Keratinocyte (primary cell): ENCODE measurements around the gene RANBP10. TPM values are rescaled to one million over a fixed set of nuclear protein-coding genes. Genes with fewer than 3 reads are reported as not detected.
"Not testable (repeated sequence)": the region's sequence is repeated elsewhere in the genome, so short reads cannot be mapped to it uniquely, and the experiment has no call there.

ENCODE experiments used
- DNase-seq: peaks from one replicate; pipeline ENCODE4 v3.0.0-alpha.2; 2011; ENCODE audit warnings: low read depth, missing footprints, low spot score
- FAIRE-seq: peaks from 2 replicates; lab custom pipeline; 2011; peaks lifted over from hg19 to GRCh38; lab: Jason Lieb, UNC
- H2AFZ ChIP-seq: 2 replicates; pipeline ENCODE4 v1.6.0; 2012; ENCODE audit warnings: low read length, control low read depth, inconsistent platforms; ENCODE audit not compliant: control insufficient read depth
- H3K27ac ChIP-seq: 2 replicates; pipeline ENCODE4 v1.5.1; 2011; ENCODE audit warnings: low read length; ENCODE audit not compliant: control insufficient read depth, insufficient read depth
- H3K27me3 ChIP-seq: 3 replicates; pipeline ENCODE4 v1.6.0; 2011; ENCODE audit warnings: low read length; ENCODE audit not compliant: control insufficient read depth, insufficient read depth; ENCODE audit errors: extremely low read depth
- H3K36me3 ChIP-seq, 2 experiments: 2 replicates in 1 of 2; 3 replicates in 1 of 2; pipeline ENCODE4 v1.5.1; 2011; ENCODE audit warnings: low read length in 2 of 2, mild to moderate bottlenecking in 1 of 2; ENCODE audit not compliant: control insufficient read depth in 2 of 2, insufficient read depth in 2 of 2; ENCODE audit errors: extremely low read depth in 1 of 2
- H3K4me1 ChIP-seq: 3 replicates; pipeline ENCODE4 v1.5.1; 2011; ENCODE audit warnings: low read length; ENCODE audit not compliant: control insufficient read depth, insufficient read depth; ENCODE audit errors: extremely low read depth
- H3K4me2 ChIP-seq: 3 replicates; pipeline ENCODE4 v1.6.0; 2011; ENCODE audit warnings: low read depth, low read length; ENCODE audit not compliant: control insufficient read depth, insufficient read depth; ENCODE audit errors: extremely low read depth
- H3K4me3 ChIP-seq, 3 experiments: fragments of 200-600 bp in 1 of 3; sonication (generic) in 1 of 3; 2 replicates in 2 of 3; 3 replicates in 1 of 3; pipeline ENCODE4 v1.5.1; 2011 to 2016; ENCODE audit warnings: low read length in 3 of 3, mild to moderate bottlenecking in 3 of 3, control low read depth in 2 of 3, inconsistent platforms in 1 of 3, low read depth in 1 of 3, mixed read lengths in 1 of 3, mixed run types in 1 of 3, moderate library complexity in 1 of 3; ENCODE audit not compliant: control insufficient read depth in 2 of 3, insufficient read depth in 2 of 3; ENCODE audit errors: extremely low read depth in 1 of 3
- H3K79me2 ChIP-seq: 2 replicates; pipeline ENCODE4 v1.6.0; 2012; ENCODE audit warnings: low read length; ENCODE audit not compliant: control insufficient read depth, insufficient read depth
- H3K9ac ChIP-seq: 3 replicates; pipeline ENCODE4 v1.6.0; 2011; ENCODE audit warnings: low read length; ENCODE audit not compliant: control insufficient read depth, insufficient read depth; ENCODE audit errors: extremely low read depth
- H3K9me1 ChIP-seq: 3 replicates; pipeline ENCODE4 v1.6.0; 2011; ENCODE audit warnings: low read length; ENCODE audit not compliant: control insufficient read depth, insufficient read depth; ENCODE audit errors: extremely low read depth
- H3K9me3 ChIP-seq: 2 replicates; pipeline ENCODE4 v1.5.1; 2012; ENCODE audit warnings: low read depth, low read length; ENCODE audit not compliant: control insufficient read depth
- H4K20me1 ChIP-seq: 3 replicates; pipeline ENCODE4 v1.6.0; 2011; ENCODE audit warnings: low read length; ENCODE audit not compliant: control insufficient read depth, insufficient read depth; ENCODE audit errors: extremely low read depth
- EZH2 ChIP-seq: IDR thresholded peaks from one replicate; pipeline ENCODE4 v1.6.1; 2012; ENCODE audit warnings: inconsistent platforms, mild to moderate bottlenecking, low read length, moderate library complexity
- dilution Hi-C: fragments of 300-500 bp; cut with MboI; formaldehyde crosslinking; loops from one replicate; pipeline ENCODE4 v1.7.0; 2020; ENCODE audit warnings: low sequenced_read_pairs; ENCODE audit not compliant: extremely low pct_ligation_motif_present
- polyA plus RNA-seq, 5 experiments: library from polyadenylated mRNA; depleted of rRNA in 3 of 5; stranded (reverse) in 3 of 5; stranded (forward) in 1 of 5; unstranded in 1 of 5; fragments of >200 nt; gene quantifications; 1 replicate in 1 of 5; 2 replicates in 3 of 5; 3 replicates in 1 of 5; pipeline versions ENCODE4 v1.2.1 to v1.2.3, GENCODE V29; 2011 to 2012; ENCODE audit warnings: missing spikeins in 2 of 5, low read depth in 1 of 5, low replicate concordance in 1 of 5
- TF ChIP-seq, protein P1 (sequence below), 3 experiments: IDR thresholded peaks in 1 of 3; conservative IDR thresholded peaks in 1 of 3; optimal IDR thresholded peaks in 1 of 3; 2 replicates in 2 of 3; 3 replicates in 1 of 3; pipeline versions ENCODE3 to v1.5.1; 2011; ENCODE audit warnings: low read length in 3 of 3, mild to moderate bottlenecking in 3 of 3, moderate library complexity in 2 of 3, control low read depth in 1 of 3, inconsistent platforms in 1 of 3; ENCODE audit not compliant: insufficient read depth in 2 of 3; ENCODE audit errors: extremely low read depth in 1 of 3

The RANBP10 gene
- polyA plus RNA-seq, 1 donor (not counting 4 experiments of a cell fraction or from before 2014, with no cell fraction given), result 9.5 TPM

GRCh38 chr16:67694611-67695010, 111.7 kb downstream of the RANBP10 start:
- no peak overlapping the region for H3K27ac ChIP-seq
- no peak overlapping the region for H3K4me3 ChIP-seq
- FAIRE-seq, result no peak
- no peak for DNase-seq
- H3K36me3 ChIP-seq, result peaks cover 2 to 3% of the 10 kb centered on the region in 2 experiments
- H3K27me3 ChIP-seq, result no peaks in the 10 kb centered on the region
- H3K9me1 ChIP-seq, result no peaks in the 10 kb centered on the region
- H4K20me1 ChIP-seq, result peaks cover 3% of the 10 kb centered on the region
- dilution Hi-C loops, result no loop called here
- peaks cover 10% of the 10 kb centered on the region for H3K4me1 ChIP-seq
- H2AFZ ChIP-seq, result no peak overlapping the region
- no peak overlapping the region for H3K4me2 ChIP-seq
- H3K9ac ChIP-seq, result no peak overlapping the region
- H3K79me2 ChIP-seq, result peaks cover 25% of the 10 kb centered on the region
- no peaks in the 10 kb centered on the region for H3K9me3 ChIP-seq
- no peak for TF ChIP-seq EZH2
- TF ChIP-seq, protein P1, sequence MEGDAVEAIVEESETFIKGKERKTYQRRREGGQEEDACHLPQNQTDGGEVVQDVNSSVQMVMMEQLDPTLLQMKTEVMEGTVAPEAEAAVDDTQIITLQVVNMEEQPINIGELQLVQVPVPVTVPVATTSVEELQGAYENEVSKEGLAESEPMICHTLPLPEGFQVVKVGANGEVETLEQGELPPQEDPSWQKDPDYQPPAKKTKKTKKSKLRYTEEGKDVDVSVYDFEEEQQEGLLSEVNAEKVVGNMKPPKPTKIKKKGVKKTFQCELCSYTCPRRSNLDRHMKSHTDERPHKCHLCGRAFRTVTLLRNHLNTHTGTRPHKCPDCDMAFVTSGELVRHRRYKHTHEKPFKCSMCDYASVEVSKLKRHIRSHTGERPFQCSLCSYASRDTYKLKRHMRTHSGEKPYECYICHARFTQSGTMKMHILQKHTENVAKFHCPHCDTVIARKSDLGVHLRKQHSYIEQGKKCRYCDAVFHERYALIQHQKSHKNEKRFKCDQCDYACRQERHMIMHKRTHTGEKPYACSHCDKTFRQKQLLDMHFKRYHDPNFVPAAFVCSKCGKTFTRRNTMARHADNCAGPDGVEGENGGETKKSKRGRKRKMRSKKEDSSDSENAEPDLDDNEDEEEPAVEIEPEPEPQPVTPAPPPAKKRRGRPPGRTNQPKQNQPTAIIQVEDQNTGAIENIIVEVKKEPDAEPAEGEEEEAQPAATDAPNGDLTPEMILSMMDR (optimal IDR thresholded peaks at IDR 0.05 in 1 of 3, IDR thresholded peaks at IDR 0.05 in 1 of 3, conservative IDR thresholded peaks at IDR 0.05 in 1 of 3; ENCODE audit: extremely low read depth in 1 of 3, insufficient read depth in 2 of 3, low read length in 3 of 3), result no peak

GRCh38 chr16:67693517-67694285, 112.7 kb downstream of the RANBP10 start:
- dilution Hi-C loops, FAIRE-seq, H2AFZ ChIP-seq, H3K27me3 ChIP-seq, H3K27ac ChIP-seq, H3K4me3 ChIP-seq, H3K9me1 ChIP-seq, H4K20me1 ChIP-seq, H3K9me3 ChIP-seq, H3K36me3 ChIP-seq, H3K4me2 ChIP-seq, H3K9ac ChIP-seq, DNase-seq: not testable (repeated sequence)
- Histone ChIP-seq H3K4me1 (peaks cover 10% of the 10 kb centered on the region), H3K79me2 (peaks cover 22% of the 10 kb centered on the region)
